NCI-H226 (cell line): ENCODE data around the gene VEGFB.
A peak's percentile ranks its signal among the peaks of the same experiment; 100 is the strongest.
"Not testable (repeated sequence)": the region's sequence is repeated elsewhere in the genome, so short reads cannot be mapped to it uniquely, and the experiment has no call there.

Source experiments
- DNase-seq: peaks from one replicate; pipeline ENCODE4 v3.0.0-alpha.2; 2015

Gene VEGFB

GRCh38 chr11:64232182-64232966 is 2.0 kb upstream of the VEGFB start:
- DNase-seq: no peak

DNA sequence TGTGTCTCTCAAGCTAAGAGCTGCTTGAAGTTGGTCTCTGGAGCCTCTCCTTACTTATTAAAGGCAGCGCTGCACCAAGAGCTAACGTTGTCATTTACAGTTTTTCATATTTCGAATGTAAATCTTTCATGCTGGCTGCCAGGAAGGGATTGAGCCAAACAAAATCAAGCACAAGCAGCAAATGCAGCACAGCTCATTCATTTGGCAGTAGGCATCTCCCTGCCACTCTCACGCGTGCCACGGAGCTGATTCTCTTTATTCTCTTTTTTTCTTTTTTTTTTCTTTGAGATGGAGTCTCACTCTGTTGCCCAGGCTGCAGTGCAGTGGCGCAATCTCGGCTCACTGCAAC is 1.4 kb upstream of the VEGFB start:
- DNase-seq: no peak

DNA sequence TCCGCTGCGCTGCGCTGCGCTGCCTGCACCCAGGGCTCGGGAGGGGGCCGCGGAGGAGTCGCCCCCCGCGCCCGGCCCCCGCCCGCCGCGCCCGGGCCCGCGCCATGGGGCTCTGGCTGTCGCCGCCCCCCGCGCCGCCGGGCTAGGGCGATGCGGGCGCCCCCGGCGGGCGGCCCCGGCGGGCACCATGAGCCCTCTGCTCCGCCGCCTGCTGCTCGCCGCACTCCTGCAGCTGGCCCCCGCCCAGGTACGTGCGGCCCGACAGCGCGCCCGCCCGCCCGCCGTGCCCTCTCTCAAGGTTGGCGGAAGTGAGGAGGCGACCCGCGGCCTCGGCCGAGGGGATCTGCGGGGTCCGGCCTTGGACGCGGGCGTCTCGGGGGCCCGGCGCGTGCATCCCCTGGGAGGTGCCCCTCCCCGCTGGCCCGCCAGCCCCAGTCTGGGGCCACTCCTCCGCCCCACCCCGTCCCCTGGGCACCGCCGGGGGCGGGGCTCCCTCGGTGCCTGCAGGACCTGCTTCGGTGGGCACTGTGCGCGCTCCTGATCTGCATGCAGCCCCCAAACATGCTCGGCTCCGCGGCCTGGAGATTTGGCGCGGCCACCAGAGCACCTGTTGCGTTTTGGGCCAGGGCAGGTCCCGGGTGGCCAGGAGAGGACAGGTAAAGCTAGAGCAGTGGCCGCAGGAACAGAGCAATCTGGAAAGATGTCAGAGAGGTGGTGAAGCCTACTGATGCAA is 429 bp downstream of the VEGFB start:
- DNase-seq: no peak

DNA sequence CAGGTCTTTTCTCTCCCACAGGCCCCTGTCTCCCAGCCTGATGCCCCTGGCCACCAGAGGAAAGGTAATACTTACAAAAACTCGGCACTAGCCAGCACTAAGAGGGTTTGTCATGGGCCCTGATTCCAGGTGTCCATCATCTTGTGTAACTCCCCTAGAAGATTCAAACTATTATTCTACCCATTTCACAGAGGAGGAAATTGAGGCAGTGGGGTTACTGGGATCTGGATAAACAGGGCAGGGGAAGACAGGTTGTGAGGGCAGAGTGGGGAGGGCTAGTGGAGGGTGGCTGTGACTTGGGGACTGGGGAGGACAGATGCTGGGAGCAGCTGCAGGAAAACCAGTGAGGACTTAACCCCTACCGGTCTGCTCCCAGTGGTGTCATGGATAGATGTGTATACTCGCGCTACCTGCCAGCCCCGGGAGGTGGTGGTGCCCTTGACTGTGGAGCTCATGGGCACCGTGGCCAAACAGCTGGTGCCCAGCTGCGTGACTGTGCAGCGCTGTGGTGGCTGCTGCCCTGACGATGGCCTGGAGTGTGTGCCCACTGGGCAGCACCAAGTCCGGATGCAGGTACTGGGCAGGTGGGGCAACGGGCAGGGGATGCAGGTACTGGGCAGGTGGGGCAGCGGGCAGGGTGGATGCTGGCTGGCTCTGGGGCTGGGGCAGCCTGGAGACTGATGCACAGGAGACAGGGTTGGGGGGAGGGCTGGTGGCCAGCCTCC is 1.2 kb downstream of the VEGFB start:
- no peak for DNase-seq

GRCh38 chr11:64237484-64237951 is 3.1 kb downstream of the VEGFB start:
- DNase-seq: no peak

DNA sequence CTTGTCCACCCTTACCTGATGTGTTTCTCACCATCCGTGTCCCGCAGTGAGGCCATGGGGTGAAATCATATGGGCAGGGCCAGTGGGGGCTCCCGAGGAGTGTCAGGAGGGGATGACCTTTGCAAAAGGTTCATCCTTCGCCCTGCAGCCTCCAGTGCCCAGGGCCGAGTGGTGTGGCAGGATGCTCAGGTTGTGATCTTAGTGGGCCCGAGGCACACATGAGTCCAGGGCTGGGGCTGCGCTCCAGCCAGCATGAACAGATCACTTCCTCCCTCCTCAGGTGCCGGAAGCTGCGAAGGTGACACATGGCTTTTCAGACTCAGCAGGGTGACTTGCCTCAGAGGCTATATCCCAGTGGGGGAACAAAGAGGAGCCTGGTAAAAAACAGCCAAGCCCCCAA is 3.7 kb downstream of the VEGFB start:
- DNase-seq: no peak

GRCh38 chr11:64238999-64239398 is 4.6 kb downstream of the VEGFB start:
- no peak for DNase-seq

DNA sequence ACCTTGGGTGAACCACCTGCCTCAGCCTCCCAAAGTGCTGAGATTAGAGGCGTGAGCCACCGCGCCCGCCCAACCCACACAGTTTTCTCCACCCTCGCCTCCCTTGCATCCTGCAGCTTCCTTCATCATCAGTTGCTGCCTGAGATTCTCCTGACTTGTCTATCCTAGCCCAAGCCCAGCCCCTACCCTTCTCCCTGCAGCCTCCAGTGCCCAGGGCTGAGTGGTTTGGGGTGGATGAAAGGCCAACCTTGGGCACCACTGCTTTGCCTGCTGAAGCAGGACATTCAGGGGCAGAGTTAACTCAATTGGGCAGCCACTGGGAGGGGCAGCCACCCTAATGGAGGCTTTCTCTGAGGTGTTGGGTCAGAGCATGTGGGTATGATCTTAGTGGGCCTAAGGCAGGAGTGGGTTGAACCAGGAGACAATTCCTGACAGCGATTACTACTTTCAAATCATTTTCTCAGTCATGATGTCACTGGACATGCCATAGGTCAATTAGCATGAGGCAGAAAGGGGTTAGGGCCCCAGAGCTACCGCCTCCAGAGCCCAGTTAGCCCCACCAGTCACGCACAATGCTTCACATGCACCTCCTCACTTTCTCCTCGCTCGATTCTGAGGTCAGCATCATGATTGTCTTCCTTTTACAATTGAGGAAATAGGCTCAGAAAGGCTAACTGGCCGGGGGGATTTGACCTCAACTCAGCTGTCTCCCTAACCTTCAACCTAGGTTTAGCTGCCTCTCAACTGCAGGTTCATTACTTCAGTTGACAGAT is 5.5 kb downstream of the VEGFB start:
- no peak for DNase-seq

DNA sequence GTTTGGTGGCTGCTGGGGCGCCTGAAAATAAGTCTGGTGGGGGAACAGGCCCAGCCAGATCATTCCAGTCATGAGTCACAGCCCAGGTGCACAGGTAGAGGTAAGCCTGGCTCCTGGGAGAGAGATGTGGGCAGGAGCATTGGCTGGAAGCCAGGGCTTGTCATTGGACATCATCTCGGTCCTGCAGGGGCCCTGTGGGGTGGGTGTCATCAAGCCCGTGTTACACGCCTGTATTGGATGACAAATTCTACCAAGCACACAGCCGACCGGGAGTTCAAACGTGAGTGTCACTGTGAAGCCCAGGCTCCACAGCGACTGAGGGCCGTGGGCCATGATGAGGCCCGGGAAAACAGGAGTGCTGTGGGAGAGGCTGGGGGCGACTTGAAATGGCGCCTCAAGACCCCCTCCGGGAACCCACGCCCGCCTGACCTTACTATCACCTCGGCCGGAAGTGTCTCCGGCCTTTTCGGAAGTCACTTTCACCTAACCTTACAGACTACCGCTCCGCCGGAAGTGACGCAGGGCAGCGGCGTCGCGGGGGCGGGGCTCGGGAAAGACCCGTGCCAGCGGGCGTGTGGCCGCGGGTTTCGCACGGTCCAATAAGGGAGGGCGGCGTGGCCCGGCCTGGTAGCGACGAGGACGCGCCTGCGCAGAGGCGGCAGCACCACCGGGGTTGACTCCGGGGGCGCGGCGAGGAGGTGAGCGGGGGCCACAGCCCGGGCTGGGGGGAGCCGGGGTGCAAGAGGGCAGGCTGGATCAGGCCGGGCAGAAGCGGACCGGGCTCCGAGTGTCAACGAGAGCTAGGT is 6.3 kb downstream of the VEGFB start, which contains the start of gene FKBP2:
Gene FKBP2, plus strand, starts transcription at position 661 of the 806 bp plus-strand sequence. CDS start 1,293 bp downstream, outside the sequence.
- DNase-seq: peak; percentile 94

- peak; percentile 91 for DNase-seq
These were observed 6.8 kb downstream of the VEGFB start for GRCh38 chr11:64241241-64241490.

- peak; percentile 48 for DNase-seq
These were observed 7.3 kb downstream of the VEGFB start for GRCh38 chr11:64241491-64242374.

- DNase-seq: no peak
These were observed 9.0 kb downstream of the VEGFB start for GRCh38 chr11:64243236-64243854.

- DNase-seq: no peak
These were observed 9.7 kb downstream of the VEGFB start for GRCh38 chr11:64244107-64244506.

GRCh38 chr11:64244966-64245365 is 10.6 kb downstream of the VEGFB start:
- no peak for DNase-seq

- DNase-seq: peak; percentile 24
These were observed 11.0 kb downstream of the VEGFB start for GRCh38 chr11:64245401-64245796.

GRCh38 chr11:64245797-64246620 is 11.6 kb downstream of the VEGFB start:
- DNase-seq: peak; percentile 97

DNA sequence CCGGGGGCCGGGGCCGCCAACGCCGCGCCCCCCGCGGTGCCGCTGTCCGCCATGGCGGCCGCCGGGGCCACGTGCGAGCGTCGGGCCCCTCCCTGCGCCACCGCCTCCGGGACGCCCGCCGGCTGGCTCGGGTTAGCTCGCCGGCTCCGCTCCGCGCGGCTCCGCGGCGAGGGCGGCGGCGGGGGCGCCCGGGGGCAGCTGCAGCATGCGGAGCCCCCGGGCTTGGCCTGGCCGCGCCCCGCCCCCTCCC is 12.2 kb downstream of the VEGFB start:
- DNase-seq: not testable (repeated sequence)

DNA sequence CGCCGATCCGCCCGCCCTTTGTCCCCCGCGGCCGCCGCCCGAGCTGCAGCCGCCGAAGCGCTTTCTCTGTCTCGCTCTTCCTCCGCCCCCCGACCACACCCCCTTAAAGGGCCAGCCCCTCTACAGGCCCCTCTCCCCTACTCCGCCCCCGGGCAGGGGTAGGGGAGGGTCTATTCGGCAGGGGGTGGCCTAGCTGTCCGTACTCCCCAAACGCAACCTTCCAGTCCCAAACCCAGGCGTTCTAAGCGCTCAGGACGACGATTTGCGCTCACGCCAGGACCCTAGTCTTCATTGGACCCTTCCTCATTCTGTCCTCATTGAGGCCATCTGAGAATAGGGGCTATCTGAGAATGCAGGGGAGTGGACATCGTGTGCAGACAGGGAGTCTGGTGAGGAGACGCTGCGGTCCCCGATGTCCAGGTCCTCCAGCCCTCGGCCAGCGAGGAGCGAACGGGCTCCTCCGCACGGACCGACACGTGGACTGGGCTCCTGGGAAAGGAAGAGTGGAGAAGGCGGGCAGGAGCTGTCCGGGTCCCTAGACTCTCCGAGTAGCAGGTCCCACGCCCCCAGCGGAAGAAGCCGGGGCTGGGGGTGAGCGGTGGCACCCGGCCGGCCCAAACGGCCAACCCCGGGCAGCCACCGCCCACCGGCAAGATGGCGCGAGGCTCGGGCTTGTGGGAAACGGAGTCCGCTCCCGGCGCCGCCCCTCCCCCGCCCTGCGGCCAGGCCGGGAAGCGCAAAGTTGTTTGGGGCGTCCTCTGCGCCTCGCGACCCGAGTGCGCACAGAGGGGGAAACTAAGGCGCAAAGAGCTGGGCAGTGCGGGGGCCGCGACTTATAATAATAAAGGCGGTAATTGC is 12.7 kb downstream of the VEGFB start, which contains the start of gene PPP1R14B:
Gene PPP1R14B, minus strand, starts transcription at position 73 of the 858 bp plus-strand sequence. CDS start 270 bp downstream, outside the sequence.
- DNase-seq: peak; percentile 70
